ENCODE measurements around the gene TRIM21.
"Not testable (repeated sequence)": the region's sequence is repeated elsewhere in the genome, so short reads cannot be mapped to it uniquely, and the experiment has no call there.

Gene TRIM21

GRCh38 chr11:4393209-4393857 is at the start of gene TRIM21:
TSS of gene TRIM21 (minus strand) at chr11:4393702. CDS start at chr11:4390409, 3,293 bp downstream.
- DNase-seq: peak; percentile 74

GRCh38 chr11:4441515-4441914 is 48.0 kb upstream of the TRIM21 start:
- no peak for DNase-seq

GRCh38 chr11:4436411-4436810 is 42.9 kb upstream of the TRIM21 start:
- DNase-seq: no peak

- DNase-seq: no peak
Observed at GRCh38 chr11:4433856-4434255, 40.4 kb upstream of the TRIM21 start.

GRCh38 chr11:4430051-4430450 is 36.5 kb upstream of the TRIM21 start:
- no peak for DNase-seq

GRCh38 chr11:4418403-4418802 is 24.9 kb upstream of the TRIM21 start:
- no peak for DNase-seq

- no peak for DNase-seq
Observed at GRCh38 chr11:4416816-4417215, 23.3 kb upstream of the TRIM21 start.

- no peak for DNase-seq
Observed at GRCh38 chr11:4416306-4416705, 22.8 kb upstream of the TRIM21 start.

- DNase-seq: not testable (repeated sequence)
Observed at GRCh38 chr11:4406206-4406605, 12.7 kb upstream of the TRIM21 start.

- no peak for DNase-seq
Observed at GRCh38 chr11:4393858-4394223, 339 bp upstream of the TRIM21 start.

- no peak for DNase-seq
Observed at GRCh38 chr11:4388221-4388620, 5.3 kb downstream of the TRIM21 start.

GRCh38 chr11:4385978-4386740 is 7.3 kb downstream of the TRIM21 start:
- DNase-seq: no peak

GRCh38 chr11:4381901-4382300 is 11.6 kb downstream of the TRIM21 start:
- no peak for DNase-seq

- no peak for DNase-seq
Observed at GRCh38 chr11:4375431-4376140, 17.9 kb downstream of the TRIM21 start.

- no peak for DNase-seq
Observed at GRCh38 chr11:4370166-4370565, 23.3 kb downstream of the TRIM21 start.

- DNase-seq: no peak
Observed at GRCh38 chr11:4368286-4368685, 25.2 kb downstream of the TRIM21 start, which contains the start of gene OR52B4. TSS of gene OR52B4 (minus strand) at chr11:4368386. CDS start at chr11:4368295, 91 bp downstream.

- not testable (repeated sequence) for DNase-seq
Observed at GRCh38 chr11:4348142-4348541, 45.4 kb downstream of the TRIM21 start.

- not testable (repeated sequence) for DNase-seq
Observed at GRCh38 chr11:4345366-4345765, 48.1 kb downstream of the TRIM21 start.
